Liver (tissue), 3 donors: ENCODE data around the gene DNAH17.

Source experiments
- CTCF ChIP-seq: fragments of 150-350 bp; IDR thresholded peaks from 2 replicates; pipeline ENCODE4 v1.5.1; 2017; ENCODE audit warnings: improper control_type of control experiment, low read depth, low read length; ENCODE audit not compliant: missing input control
- TAF1 ChIP-seq: conservative IDR thresholded peaks from 2 replicates; pipeline ENCODE4 v1.6.1; 2016; ENCODE audit warnings: antibody characterized with exemption, mild to moderate bottlenecking
- donor health status: healthy.
- donor health status: healthy.

- TF ChIP-seq TAF1 = no peak
- TF ChIP-seq CTCF = no peak
These were observed 31.1 kb upstream of the DNAH17 start for GRCh38 chr17:78608122-78608803.
